Bronchial epithelial cell (primary cell): ENCODE data around the gene PRKCE. TPM values are rescaled to one million over a fixed set of nuclear protein-coding genes. Genes with fewer than 3 reads are reported as not detected.

Experiments
- DNase-seq: peaks from one replicate; pipeline ENCODE4 v3.0.0-alpha.2; 2010; ENCODE audit warnings: low read depth
- FAIRE-seq: peaks from 2 replicates; lab custom pipeline; 2011; peaks lifted over from hg19 to GRCh38; lab: Jason Lieb, UNC
- H3K27me3 ChIP-seq: 2 replicates; pipeline ENCODE4 v1.5.1; 2011; ENCODE audit warnings: low read length; ENCODE audit not compliant: control insufficient read depth, insufficient read depth
- H3K36me3 ChIP-seq: 2 replicates; pipeline ENCODE4 v1.5.1; 2011; ENCODE audit warnings: low read length; ENCODE audit not compliant: control insufficient read depth, insufficient read depth
- H3K4me3 ChIP-seq: 2 replicates; pipeline ENCODE4 v1.5.1; 2011; ENCODE audit warnings: mild to moderate bottlenecking, low read depth, low read length, control low read depth
- CTCF ChIP-seq: IDR thresholded peaks from 2 replicates; pipeline ENCODE4 v1.5.1; 2011; ENCODE audit warnings: mild to moderate bottlenecking, moderate library complexity, low read length, control low read depth, inconsistent platforms; ENCODE audit not compliant: insufficient read depth, severe bottlenecking
- total RNA-seq: library from RNA; depleted of rRNA; stranded (reverse); fragments of >200 nt; gene quantifications from 2 replicates; pipeline ENCODE4 v1.2.1, GENCODE V29; 2014

PRKCE gene
- total RNA-seq, 1 donor from 2014 or later: 6.3 TPM

- Histone ChIP-seq H3K27me3 (peaks cover 3% of the 10 kb centered on the region), H3K36me3 (no peaks in the 10 kb centered on the region), H3K4me3 (no peak overlapping the region)
- DNase-seq (no peak), FAIRE-seq (no peak)
- no peak for TF ChIP-seq CTCF
Measured at GRCh38 chr2:45631955-45632354, 19.5 kb upstream of the PRKCE start.

- H3K27me3 ChIP-seq: peaks cover 5% of the 10 kb centered on the region
- no peak for DNase-seq
- FAIRE-seq: no peak
- TF ChIP-seq CTCF: no peak
- H3K4me3 ChIP-seq: no peak overlapping the region
- H3K36me3 ChIP-seq: no peaks in the 10 kb centered on the region
Measured at GRCh38 chr2:45634223-45634622, 17.3 kb upstream of the PRKCE start.

GRCh38 chr2:45636008-45636407 lies 15.5 kb upstream of the PRKCE start:
- Histone ChIP-seq H3K27me3 (peaks cover 6% of the 10 kb centered on the region), H3K4me3 (no peak overlapping the region), H3K36me3 (no peaks in the 10 kb centered on the region)
- FAIRE-seq (no peak), DNase-seq (no peak)
- TF ChIP-seq CTCF: no peak

- peaks cover 2% of the 10 kb centered on the region for H3K27me3 ChIP-seq
- H3K36me3 ChIP-seq: no peaks in the 10 kb centered on the region
- no peak overlapping the region for H3K4me3 ChIP-seq
- DNase-seq: peak; percentile 75
- TF ChIP-seq CTCF: no peak
- FAIRE-seq: no peak
Measured at GRCh38 chr2:45637440-45637839, 14.0 kb upstream of the PRKCE start.

GRCh38 chr2:45640576-45640975 lies 10.9 kb upstream of the PRKCE start:
- Histone ChIP-seq H3K27me3 (peaks cover 2% of the 10 kb centered on the region), H3K4me3 (no peak overlapping the region), H3K36me3 (no peaks in the 10 kb centered on the region)
- DNase-seq: no peak
- no peak for TF ChIP-seq CTCF
- FAIRE-seq: no peak

- Histone ChIP-seq H3K27me3 (peaks cover 2% of the 10 kb centered on the region), H3K36me3 (no peaks in the 10 kb centered on the region), H3K4me3 (peak overlapping the region; percentile 53)
- no peak for TF ChIP-seq CTCF
- no peak for FAIRE-seq
- no peak for DNase-seq
Measured at GRCh38 chr2:45643095-45643494, 8.4 kb upstream of the PRKCE start.
